Smooth muscle cell (in vitro differentiated cells): ENCODE measurements around the gene JOSD2. TPM values are rescaled to one million over a fixed set of nuclear protein-coding genes. Genes with fewer than 3 reads are reported as not detected.

Source experiments
- DNase-seq: peaks from one replicate; lab custom pipeline; 2025; ENCODE audit not compliant: unreplicated experiment; lab: John Stamatoyannopoulos, UW
- H2AFZ ChIP-seq: fragments of 200-600 bp; sonication (generic); 2 replicates; pipeline ENCODE4 v1.6.0; 2016; ENCODE audit warnings: antibody characterized with exemption, low read depth, mild to moderate bottlenecking
- H3F3A ChIP-seq: fragments of 200-600 bp; sonication (generic); 2 replicates; pipeline ENCODE4 v1.6.0; 2017; ENCODE audit warnings: antibody characterized with exemption, low read depth
- H3K27ac ChIP-seq: fragments of 200-600 bp; sonication (generic); 2 replicates; pipeline ENCODE4 v1.5.1; 2016; ENCODE audit warnings: low read depth, mild to moderate bottlenecking
- H3K27me3 ChIP-seq: fragments of 200-600 bp; sonication (generic); 2 replicates; pipeline ENCODE4 v1.6.1; 2016; ENCODE audit warnings: low read depth, mild to moderate bottlenecking
- H3K36me3 ChIP-seq: fragments of 200-600 bp; sonication (generic); 2 replicates; pipeline ENCODE4 v1.5.1; 2016; ENCODE audit warnings: low read depth
- H3K4me1 ChIP-seq: fragments of 200-600 bp; sonication (generic); 2 replicates; pipeline ENCODE4 v1.5.1; 2016; ENCODE audit warnings: low read depth
- H3K4me2 ChIP-seq: fragments of 200-600 bp; sonication (generic); 2 replicates; pipeline ENCODE4 v1.6.0; 2016; ENCODE audit warnings: mild to moderate bottlenecking
- H3K4me3 ChIP-seq: fragments of 200-600 bp; sonication (generic); 2 replicates; pipeline ENCODE4 v1.5.1; 2016; ENCODE audit warnings: mild to moderate bottlenecking
- H3K79me2 ChIP-seq: fragments of 200-600 bp; sonication (generic); 2 replicates; pipeline ENCODE4 v1.6.0; 2016; ENCODE audit warnings: low read depth, mild to moderate bottlenecking
- H3K9ac ChIP-seq: fragments of 200-600 bp; sonication (generic); 2 replicates; pipeline ENCODE4 v1.6.0; 2016; ENCODE audit warnings: low read depth
- H3K9me3 ChIP-seq: fragments of 200-600 bp; sonication (generic); replicated peaks from 2 replicates; pipeline ENCODE4 v1.5.1; 2016; ENCODE audit warnings: low read depth
- H4K20me1 ChIP-seq: fragments of 200-600 bp; sonication (generic); 2 replicates; pipeline ENCODE4 v1.6.0; 2016; ENCODE audit warnings: low read depth
- CTCF ChIP-seq: fragments of 200-600 bp; sonication (generic); IDR thresholded peaks from 2 replicates; pipeline ENCODE4 v1.5.1; 2017; ENCODE audit warnings: borderline replicate concordance, mild to moderate bottlenecking, antibody characterized with exemption; ENCODE audit not compliant: insufficient read depth, poor library complexity, severe bottlenecking
- WGBS: methylation state at CpG from one replicate; pipeline ENCODE4 v1.1.7; 2016; ENCODE audit warnings: low lambda C conversion rate; 5-methylcytosine and 5-hydroxymethylcytosine counted together
- polyA plus RNA-seq: library from polyadenylated mRNA; unstranded; fragments of >200 nt; fragmentation: Nextera tagmentation; extraction: Ambion mirVana; gene quantifications from 2 replicates; pipeline ENCODE4 v1.2.1, GENCODE V29; 2016
- total RNA-seq: library from RNA; depleted of rRNA; stranded (reverse); fragments of >200 nt; gene quantifications from 2 replicates; pipeline ENCODE4 v1.2.3, GENCODE V29; 2014

The JOSD2 gene
- total and polyA plus RNA-seq, 2 experiments from 2014 or later = 17.1 to 77.6 TPM

GRCh38 chr19:50512112-50512998 lies 1.4 kb upstream of the JOSD2 start:
- Histone ChIP-seq H4K20me1 (no peaks in the 10 kb centered on the region), H2AFZ (no peak overlapping the region), H3K27me3 (no peaks in the 10 kb centered on the region), H3K36me3 (no peaks in the 10 kb centered on the region), H3K27ac (no peak overlapping the region), H3K79me2 (no peaks in the 10 kb centered on the region), H3K9me3 (no peaks in the 10 kb centered on the region), H3K4me1 (peaks cover 4% of the 10 kb centered on the region), H3K4me2 (peak overlapping the region; percentile 79), H3K4me3 (peak overlapping the region; percentile 74), H3K9ac (no peak overlapping the region), H3F3A (no peaks in the 10 kb centered on the region)
- 91% methylated on average over 36 of the region's 36 CpGs for WGBS
- TF ChIP-seq CTCF = no peak
- no peak for DNase-seq

GRCh38 chr19:50510700-50511068 lies 307 bp downstream of the JOSD2 start:
- H3F3A ChIP-seq = no peaks in the 10 kb centered on the region
- WGBS = 9% methylated on average over 10 of the region's 10 CpGs
- H3K4me1 ChIP-seq = peaks cover 4% of the 10 kb centered on the region
- H3K36me3 ChIP-seq = no peaks in the 10 kb centered on the region
- H3K9me3 ChIP-seq = no peaks in the 10 kb centered on the region
- H3K79me2 ChIP-seq = no peaks in the 10 kb centered on the region
- H3K27me3 ChIP-seq = no peaks in the 10 kb centered on the region
- H4K20me1 ChIP-seq = no peaks in the 10 kb centered on the region
- no peak for DNase-seq
- peak overlapping the region; percentile 64 for H3K9ac ChIP-seq
- H3K4me2 ChIP-seq = peak overlapping the region; percentile 86
- H2AFZ ChIP-seq = peak overlapping the region; percentile 40
- peak overlapping the region; percentile 74 for H3K4me3 ChIP-seq
- TF ChIP-seq CTCF = no peak
- peak overlapping the region; percentile 50 for H3K27ac ChIP-seq

GRCh38 chr19:50510121-50510670 lies 795 bp downstream of the JOSD2 start:
- H3K9ac ChIP-seq = peak overlapping the region; percentile 64
- H3K4me3 ChIP-seq = peak overlapping the region; percentile 74
- no peaks in the 10 kb centered on the region for H3K79me2 ChIP-seq
- H4K20me1 ChIP-seq = no peaks in the 10 kb centered on the region
- peak overlapping the region; percentile 50 for H3K27ac ChIP-seq
- no peak for DNase-seq
- H2AFZ ChIP-seq = no peak overlapping the region
- 74% methylated on average over 25 of the region's 26 CpGs for WGBS
- no peaks in the 10 kb centered on the region for H3F3A ChIP-seq
- peak overlapping the region; percentile 86 for H3K4me2 ChIP-seq
- no peaks in the 10 kb centered on the region for H3K36me3 ChIP-seq
- TF ChIP-seq CTCF = no peak
- no peaks in the 10 kb centered on the region for H3K27me3 ChIP-seq
- H3K4me1 ChIP-seq = peaks cover 4% of the 10 kb centered on the region
- H3K9me3 ChIP-seq = no peaks in the 10 kb centered on the region
